Measurements from ENCODE around the gene PCBP2.

DNA sequence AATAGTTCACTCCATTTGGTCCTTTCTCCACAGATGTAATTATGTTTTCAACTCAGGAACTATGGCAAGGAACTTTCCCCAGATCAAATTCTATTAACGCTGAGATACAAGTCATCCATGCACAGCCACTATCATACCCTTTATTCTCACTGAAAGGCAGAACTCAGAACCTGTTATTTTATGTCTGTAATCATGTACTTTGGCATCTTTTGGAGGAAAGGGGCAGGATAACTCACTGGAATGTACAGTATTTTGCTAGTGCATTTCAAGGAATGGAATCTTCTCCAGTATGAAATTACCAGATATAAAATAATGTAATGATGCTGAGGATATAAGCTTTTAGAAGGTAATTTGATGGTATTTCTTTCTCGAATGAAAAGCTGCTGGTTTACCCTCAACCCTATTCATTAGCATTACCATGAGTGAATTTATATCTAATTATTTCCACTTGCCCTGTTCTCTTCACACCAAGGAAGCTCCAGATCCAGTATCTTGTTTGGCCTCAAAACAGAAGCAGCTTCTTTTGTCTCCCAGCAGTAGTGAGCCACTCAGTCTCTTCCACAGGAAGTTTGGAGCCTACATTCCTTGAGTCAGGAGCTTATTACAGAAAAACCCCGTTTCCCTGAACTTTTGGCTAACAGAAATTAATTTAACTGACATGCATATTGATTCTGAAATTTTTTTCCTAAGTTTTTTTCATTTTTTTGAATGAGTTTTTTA, 38.3 kb upstream of the PCBP2 start:
- TF ChIP-seq POLR2AphosphoS5 (IDR thresholded peaks at IDR 0.05; ENCODE audit: low read depth, low read length) (no peak), TAF1 (IDR thresholded peaks at IDR 0.05; ENCODE audit: borderline replicate concordance, insufficient read depth, low read length) (no peak), REST (IDR thresholded peaks at IDR 0.05; ENCODE audit: insufficient read depth in 1 of 2, low read depth in 2 of 2, low read length in 2 of 2) (no peak), FOXP2 (optimal IDR thresholded peaks at IDR 0.05; ENCODE audit: borderline replicate concordance, extremely low read depth, extremely low read length, insufficient read depth) (no peak)
